Neural cell (in vitro differentiated cells): ENCODE results near the gene CLDN7. TPM values are rescaled to one million over a fixed set of nuclear protein-coding genes. Genes with fewer than 3 reads are reported as not detected.

Source experiments
- H2AFZ ChIP-seq: fragments of 200-600, 300-800 bp; sonication (generic), shearing (Covaris generic); 2 replicates; pipeline ENCODE4 v1.6.0; 2014; ENCODE audit warnings: low read depth, mild to moderate bottlenecking, antibody characterized with exemption, low read length, moderate library complexity
- H3F3A ChIP-seq: fragments of 200-600 bp; shearing (Covaris generic); 2 replicates; pipeline ENCODE4 v1.6.1; 2016; ENCODE audit warnings: mild to moderate bottlenecking, moderate library complexity, mixed read lengths, antibody characterized with exemption, low read length; ENCODE audit not compliant: insufficient read depth, poor library complexity, severe bottlenecking
- H3K27ac ChIP-seq: fragments of 200-600, 300-800 bp; sonication (generic), shearing (Covaris generic); 2 replicates; pipeline ENCODE4 v1.5.1; 2014; ENCODE audit warnings: mild to moderate bottlenecking, low read length, moderate library complexity
- H3K27me3 ChIP-seq: fragments of 300-800, 200-600 bp; sonication (generic), shearing (Covaris generic); 2 replicates; pipeline ENCODE4 v1.6.0; 2014; ENCODE audit warnings: mild to moderate bottlenecking, low read depth, low read length, moderate library complexity; ENCODE audit not compliant: insufficient read depth
- H3K36me3 ChIP-seq: fragments of 300-800, 200-600 bp; sonication (generic), shearing (Covaris generic); 2 replicates; pipeline ENCODE4 v1.5.1; 2014; ENCODE audit warnings: mild to moderate bottlenecking, antibody characterized with exemption, low read length, moderate library complexity; ENCODE audit not compliant: insufficient read depth
- H3K4me2 ChIP-seq: fragments of 300-800, 200-600 bp; sonication (generic), shearing (Covaris generic); 2 replicates; pipeline ENCODE4 v1.6.0; 2014; ENCODE audit warnings: mild to moderate bottlenecking, low read length
- H3K4me3 ChIP-seq: fragments of 300-800, 200-600 bp; sonication (generic), shearing (Covaris generic); 2 replicates; pipeline ENCODE4 v1.5.1; 2014; ENCODE audit warnings: mild to moderate bottlenecking, low read length, moderate library complexity
- H3K79me2 ChIP-seq: fragments of 200-600 bp; shearing (Covaris generic); replicated peaks from 2 replicates; pipeline ENCODE4 v1.6.0; 2014; ENCODE audit warnings: mild to moderate bottlenecking, low read length, moderate library complexity; ENCODE audit not compliant: insufficient read depth
- H3K9ac ChIP-seq: fragments of 300-800, 200-600 bp; sonication (generic), shearing (Covaris generic); 2 replicates; pipeline ENCODE4 v1.6.1; 2016; ENCODE audit warnings: mild to moderate bottlenecking, low read length, mixed read lengths
- H3K9me2 ChIP-seq: fragments of 200-600 bp; shearing (Covaris generic); 2 replicates; pipeline ENCODE4 v1.6.1; 2016; ENCODE audit warnings: mild to moderate bottlenecking, low read length, mixed read lengths; ENCODE audit not compliant: insufficient read depth
- H3K9me3 ChIP-seq: fragments of 200-600, 300-800 bp; sonication (generic), shearing (Covaris generic); 2 replicates; pipeline ENCODE4 v1.6.1; 2016; ENCODE audit warnings: mild to moderate bottlenecking, mixed run types, low read length, moderate library complexity, mixed read lengths
- H4K20me1 ChIP-seq: fragments of 200-600 bp; shearing (Covaris generic); 2 replicates; pipeline ENCODE4 v1.6.1; 2016; ENCODE audit warnings: mild to moderate bottlenecking, mixed run types; ENCODE audit not compliant: insufficient read depth
- CTCF ChIP-seq: fragments of 450-650 bp; IDR thresholded peaks from 2 replicates; pipeline ENCODE4 v1.5.1; 2014; ENCODE audit warnings: antibody characterized with exemption, mild to moderate bottlenecking, moderate library complexity; ENCODE audit not compliant: poor library complexity, severe bottlenecking
- EP300 ChIP-seq: fragments of 450-650 bp; conservative IDR thresholded peaks from 2 replicates; pipeline ENCODE4 v1.6.1; 2014; ENCODE audit warnings: antibody characterized with exemption, mild to moderate bottlenecking, moderate library complexity; ENCODE audit not compliant: poor library complexity, severe bottlenecking
- EZH2 ChIP-seq: fragments of 200-600, 300-800 bp; shearing (Covaris generic), sonication (generic); IDR thresholded peaks from 2 replicates; pipeline ENCODE4 v1.6.1; 2014; ENCODE audit warnings: antibody characterized with exemption, low read length, borderline replicate concordance, mild to moderate bottlenecking; ENCODE audit not compliant: insufficient read depth, poor library complexity, severe bottlenecking
- MXI1 ChIP-seq: fragments of 450-650 bp; conservative IDR thresholded peaks from 2 replicates; pipeline ENCODE4 v1.6.1; 2014; ENCODE audit warnings: antibody characterized with exemption, mild to moderate bottlenecking; ENCODE audit not compliant: poor library complexity, severe bottlenecking
- POLR2AphosphoS5 ChIP-seq: IDR thresholded peaks from 2 replicates; pipeline ENCODE4 v1.6.1; 2012
- RAD21 ChIP-seq: fragments of 450-650 bp; conservative IDR thresholded peaks from 2 replicates; pipeline ENCODE4 v1.6.1; 2014; ENCODE audit warnings: antibody characterized with exemption, mild to moderate bottlenecking, moderate library complexity
- REST ChIP-seq: IDR thresholded peaks from 2 replicates; pipeline ENCODE4 v1.6.1; 2012; ENCODE audit warnings: borderline replicate concordance
- SMC3 ChIP-seq: fragments of 450-650 bp; conservative IDR thresholded peaks from 2 replicates; pipeline ENCODE4 v1.6.1; 2014; ENCODE audit warnings: antibody characterized with exemption, mild to moderate bottlenecking, moderate library complexity; ENCODE audit not compliant: poor library complexity
- TAF1 ChIP-seq: IDR thresholded peaks from 2 replicates; pipeline ENCODE4 v1.6.1; 2012; ENCODE audit warnings: low read depth
- polyA plus RNA-seq: library from polyadenylated mRNA; depleted of rRNA; stranded (reverse); fragments of >200 nt; gene quantifications from 2 replicates; pipeline ENCODE4 v1.2.3, GENCODE V29; 2014

The CLDN7 gene
- polyA plus RNA-seq, 1 donor from 2014 or later, result 0.27 TPM

- H3K4me2 ChIP-seq, result no peak overlapping the region
- no peaks in the 10 kb centered on the region for H3K27me3 ChIP-seq
- no peak overlapping the region for H2AFZ ChIP-seq
- TF ChIP-seq SMC3 (no peak), TAF1 (no peak), MXI1 (no peak)
- peaks cover 3% of the 10 kb centered on the region for H3F3A ChIP-seq
- H3K79me2 ChIP-seq, result peaks cover 82% of the 10 kb centered on the region
- no peak overlapping the region for H3K9ac ChIP-seq
- H3K27ac ChIP-seq, result no peak overlapping the region
- H3K9me3 ChIP-seq, result no peaks in the 10 kb centered on the region
- no peaks in the 10 kb centered on the region for H3K9me2 ChIP-seq
- H3K4me3 ChIP-seq, result peak overlapping the region; percentile 75
- H4K20me1 ChIP-seq, result no peaks in the 10 kb centered on the region
- no peaks in the 10 kb centered on the region for H3K36me3 ChIP-seq
Observed at GRCh38 chr17:7235693-7236665, 26.3 kb downstream of the CLDN7 start.

GRCh38 chr17:7234083-7234951 lies 28.0 kb downstream of the CLDN7 start, which contains the start of gene DVL2:
TSS of gene DVL2 (minus strand) at chr17:7234517. CDS start at chr17:7234262, 255 bp downstream.
- Histone ChIP-seq H3K9me3 (no peaks in the 10 kb centered on the region), H4K20me1 (peaks cover 5% of the 10 kb centered on the region), H3K4me2 (peak within 1 kb of the TSS; percentile 91), H3K36me3 (no peaks in the 10 kb centered on the region), H3K4me3 (peak within 1 kb of the TSS; percentile 81), H3K27ac (peak within 1 kb of the TSS; percentile 88), H3F3A (peaks cover 3% of the 10 kb centered on the region), H3K27me3 (no peaks in the 10 kb centered on the region), H3K9me2 (no peaks in the 10 kb centered on the region), H2AFZ (peak within 1 kb of the TSS; percentile 23), H3K9ac (peak within 1 kb of the TSS; percentile 85), H3K79me2 (peaks cover 82% of the 10 kb centered on the region)
- peak; percentile 11 for TF ChIP-seq CTCF
- TF ChIP-seq RAD21, result peak; percentile 37
- TF ChIP-seq EP300, result peak; percentile 54
- peak; percentile 26 for TF ChIP-seq SMC3
- TF ChIP-seq MXI1, result peak; percentile 81
- TF ChIP-seq EZH2, result no peak
- peak; percentile 92 for TF ChIP-seq POLR2AphosphoS5
- TF ChIP-seq TAF1, result peak; percentile 68
- no peak for TF ChIP-seq REST
